ENCODE results near the gene KCNE1. TPM values are rescaled to one million over a fixed set of nuclear protein-coding genes. Genes with fewer than 3 reads are reported as not detected.

The KCNE1 gene
- total and polyA plus RNA-seq, 2 of the 4 experiments (the other 2 are of a cell fraction): 0.46 to 0.90 TPM

GRCh38 chr21:34552360-34553098 is 40.5 kb upstream of the KCNE1 start:
- Histone ChIP-seq H2BK5ac (ENCODE audit: low read depth, low read length, poor library complexity, severe bottlenecking) (peak overlapping the region; percentile 96), H2AK9ac (replicated peaks; ENCODE audit: low read depth, low read length, poor library complexity) (peak overlapping the region; percentile 87), H3K23ac (ENCODE audit: low read depth, low read length) (peak overlapping the region; percentile 90), H3K9me1 (ENCODE audit: insufficient read depth, low read length) (peaks cover 12% of the 10 kb centered on the region), H4K5ac (ENCODE audit: low read depth, low read length) (peak overlapping the region; percentile 81), H3K4ac (ENCODE audit: low read depth, low read length) (peak overlapping the region; percentile 96), H2AK5ac (ENCODE audit: low read depth, low read length) (peak overlapping the region; percentile 92), H3K36me3 (ENCODE audit: control insufficient read depth, insufficient read depth, low read length) (no peaks in the 10 kb centered on the region), H4K20me1 (ENCODE audit: insufficient read depth, low read length) (no peaks in the 10 kb centered on the region), H3K56ac (ENCODE audit: extremely low read depth, insufficient read depth, low read length) (peak overlapping the region; percentile 92), H3K9me3 (ENCODE audit: control insufficient read depth, insufficient read depth, low read length) (no peaks in the 10 kb centered on the region), H3K9ac (ENCODE audit: low read depth, low read length) (peak overlapping the region; percentile 44), H3K4me1 (ENCODE audit: control insufficient read depth, insufficient read depth, low read length) (peaks cover 10% of the 10 kb centered on the region), H3K27ac (ENCODE audit: insufficient read depth, low read length) (peak overlapping the region; percentile 81), H3K18ac (ENCODE audit: low read depth, low read length) (peak overlapping the region; percentile 65; the same call in 1 of the 2 replicates), H2AFZ (replicated peaks; ENCODE audit: low read length, poor library complexity) (peak overlapping the region; percentile 80), H2BK120ac (ENCODE audit: low read depth, low read length) (peak overlapping the region; percentile 97), H4K8ac (ENCODE audit: low read depth in 2 of 2, low read length in 2 of 2) (peak overlapping the region; percentile 76 to 94), H2BK15ac (ENCODE audit: low read depth, low read length) (peak overlapping the region; percentile 97), H3K4me2 (ENCODE audit: low read depth, low read length) (peak overlapping the region; percentile 79), H3K14ac (replicated peaks; ENCODE audit: low read depth, low read length) (peak overlapping the region; percentile 94), H3K27me3 (ENCODE audit: control insufficient read depth, insufficient read depth, low read length) (no peaks in the 10 kb centered on the region), H3K4me3 (ENCODE audit: insufficient read depth, low read depth, low read length) (peak overlapping the region; percentile 29), H4K91ac (ENCODE audit: insufficient read depth, low read depth, low read length) (peak overlapping the region; percentile 85), H2BK20ac (ENCODE audit: low read depth, low read length) (peak overlapping the region; percentile 92), H3K79me1 (ENCODE audit: low read depth in 1 of 2, low read length in 2 of 2) (peaks cover 17 to 31% of the 10 kb centered on the region in 2 experiments)
- DNase-seq (no peak), ATAC-seq (ENCODE audit: low read depth) (peak; percentile 50)
- POLR2A ChIA-PET (ENCODE audit: unreplicated experiment): interaction anchor here (0.6 to 1.2 kb wide), 3 partner anchors 26 to 56 kb away, joined by 5 to 20 read pairs (median 6); no protein-coding TSS in a partner anchor
- TF ChIP-seq CEBPB (IDR thresholded peaks at IDR 0.05; ENCODE audit: low read depth, low read length) (0 out of 2 replicates have a peak, but pooled peaks have one; percentile 11), CHD1 (IDR thresholded peaks at IDR 0.05; ENCODE audit: low read depth, low read length) (no peak)
- WGBS, 2 experiments (ENCODE audit: extremely low coverage in 2 of 2, insufficient read length in 1 of 2): 100% methylated on average over 1 of the region's 7 CpGs; no CpG with 5 or more reads in 1 of the 2 experiments
- CTCF ChIA-PET: interaction anchor here (0.7 kb wide), 1 partner anchor 698 kb away, joined by 3 read pairs; no protein-coding TSS in a partner anchor
- in situ Hi-C loops (cut with MboI; ENCODE audit: low sequenced_read_pairs) (no loop called here), intact Hi-C loops (cut with micrococcal nuclease) (no loop called here), dilution Hi-C loops (cut with HindIII; ENCODE audit: low sequenced_read_pairs, unreplicated experiment) (no loop called here)
- no TSS peak for BruUV-seq (replicated peaks)
